ENCODE data around the gene VASP. TPM values are rescaled to one million over a fixed set of nuclear protein-coding genes. Genes with fewer than 3 reads are reported as not detected.

VASP gene
- total and polyA plus RNA-seq, 9 of the 15 experiments (the other 6 are each of a cell fraction or from before 2014, with no cell fraction given), result 16.7 to 261 (median 112) TPM

GRCh38 chr19:45508861-45509691 is 1.8 kb downstream of the VASP start (continued):
- 0 out of 2 replicates have a peak, but pooled peaks have one; percentile 34 for TF ChIP-seq ZBTB9 (CRISPR knock-in tag; IDR thresholded peaks at IDR 0.05)
- TF ChIP-seq REST (IDR thresholded peaks at IDR 0.05; ENCODE audit: borderline replicate concordance), result no peak
- TF ChIP-seq REST (CRISPR knock-in tag; IDR thresholded peaks at IDR 0.05; ENCODE audit: low read depth), result no peak
- TF ChIP-seq POLR2A (conservative IDR thresholded peaks at IDR 0.05), result peak; percentile 70
- no peak for TF ChIP-seq NR1H2 (CRISPR knock-in tag; IDR thresholded peaks at IDR 0.05)
- no peak for TF ChIP-seq MEF2A (IDR thresholded peaks at IDR 0.05; ENCODE audit: control insufficient read depth, low read depth, low read length)
- TF ChIP-seq CBFA2T3 (IDR thresholded peaks at IDR 0.05), result no peak
- no peak for TF ChIP-seq CBX1 (IDR thresholded peaks at IDR 0.05; ENCODE audit: low read depth)
- no peak for TF ChIP-seq ZNF431 (CRISPR knock-in tag; IDR thresholded peaks at IDR 0.05)
- TF ChIP-seq E2F3 (CRISPR knock-in tag; IDR thresholded peaks at IDR 0.05), result 0 out of 2 replicates have a peak, but pooled peaks have one; percentile 31
- TF ChIP-seq ZNF263 (CRISPR knock-in tag; IDR thresholded peaks at IDR 0.05; ENCODE audit: borderline replicate concordance), result no peak
- TF ChIP-seq CBX3 (IDR thresholded peaks at IDR 0.05; ENCODE audit: borderline replicate concordance in 1 of 2, low read length in 2 of 2), result no peak; a peak in 1 of 3 replicates
- no peak for TF ChIP-seq CHCHD3 (CRISPR knock-in tag; IDR thresholded peaks at IDR 0.05)
- peak; percentile 52; the same call in 1 of the 2 replicates for TF ChIP-seq BACH1 (tag; IDR thresholded peaks at IDR 0.05)
- TF ChIP-seq ETV5 (CRISPR knock-in tag; IDR thresholded peaks at IDR 0.05; ENCODE audit: low read depth), result peak; percentile 61
- 0 out of 2 replicates have a peak, but pooled peaks have one; percentile 26 for TF ChIP-seq NFRKB (IDR thresholded peaks at IDR 0.05; ENCODE audit: low read depth)
- TF ChIP-seq CEBPB (tag; IDR thresholded peaks at IDR 0.05), result no peak
- TF ChIP-seq THRB (CRISPR knock-in tag; conservative IDR thresholded peaks at IDR 0.05), result peak; percentile 65; the same call in 1 of the 2 replicates
- no peak for TF ChIP-seq GTF2F1 (IDR thresholded peaks at IDR 0.05; ENCODE audit: low read depth, low read length)

All from K562 (cell line).